Stimulated activated CD4-positive, alpha-beta T cell treated with anti-CD3 and anti-CD28 coated beads, Interleukin-12 subunit alpha, Interleukin-12 subunit beta, amount 100 ng/mL, for 4 hours (primary cell): Measurements from ENCODE around the gene TMED10.
"Not testable (repeated sequence)": the region's sequence is repeated elsewhere in the genome, so short reads cannot be mapped to it uniquely, and the experiment has no call there.

Experiments used
- DNase-seq: peaks from one replicate; pipeline ENCODE4 v3.0.0-alpha.2; 2020

Gene TMED10

GRCh38 chr14:75188520-75189268 is 12.3 kb upstream of the TMED10 start:
- DNase-seq, result no peak

DNA sequence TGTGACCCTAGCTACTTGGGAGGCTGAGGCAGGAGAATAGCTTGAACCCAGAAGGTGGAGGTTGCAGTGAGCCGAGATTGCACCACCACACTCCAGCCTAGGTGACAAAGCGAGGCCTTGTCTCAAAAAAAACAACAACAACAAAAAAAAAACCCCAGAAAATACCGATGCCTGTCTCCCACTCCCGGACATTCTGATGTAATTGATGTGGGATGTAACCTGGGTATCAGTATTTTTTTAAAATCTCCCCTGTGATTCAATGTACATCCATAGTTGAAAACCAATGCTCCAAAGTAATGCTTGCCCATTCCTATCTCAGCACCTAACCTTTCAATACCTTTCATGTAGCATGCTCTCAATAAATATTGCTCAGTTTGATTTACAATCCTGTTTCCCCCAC is 11.7 kb upstream of the TMED10 start:
- DNase-seq, result no peak

DNA sequence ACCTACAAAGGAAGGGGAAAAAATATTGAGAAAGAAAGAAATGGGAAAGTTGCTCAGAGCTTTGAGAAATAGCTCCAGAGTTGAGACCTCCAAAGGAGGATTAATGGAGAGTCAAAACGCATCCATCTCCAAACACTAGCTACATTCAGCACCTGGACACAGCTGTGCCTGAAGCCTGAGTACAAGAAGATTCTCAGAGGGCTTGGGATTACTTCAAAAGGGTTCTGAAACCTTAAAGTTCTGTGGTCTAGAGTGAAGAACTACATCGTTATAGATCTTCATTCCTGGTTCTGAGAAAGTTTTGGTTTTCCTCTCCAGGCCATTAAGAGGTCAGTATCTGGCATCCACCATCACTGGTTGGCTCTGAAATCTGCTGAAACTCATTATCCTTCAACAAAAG is 10.5 kb upstream of the TMED10 start:
- no peak for DNase-seq

- no peak for DNase-seq
These were observed 9.0 kb upstream of the TMED10 start for GRCh38 chr14:75185251-75186040.

DNA sequence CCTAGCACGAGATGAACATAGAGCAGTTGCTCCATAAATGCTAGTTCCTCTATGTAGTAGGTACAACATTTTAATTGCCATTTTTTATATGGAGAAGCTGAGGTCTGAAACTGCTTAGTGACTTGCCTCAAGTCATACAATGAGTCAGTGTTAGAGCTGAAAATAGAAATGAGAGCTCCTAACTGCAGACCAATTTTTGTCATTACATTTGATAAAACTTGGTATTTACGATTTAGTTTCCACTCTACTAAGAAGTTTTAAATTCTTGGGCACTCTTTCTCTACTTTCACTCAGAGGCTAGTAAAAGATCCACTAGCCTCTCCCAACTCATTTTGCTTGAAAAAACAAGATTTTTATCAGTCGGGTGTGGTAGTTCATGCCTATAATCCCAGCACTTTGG is 8.1 kb upstream of the TMED10 start:
- no peak for DNase-seq

DNA sequence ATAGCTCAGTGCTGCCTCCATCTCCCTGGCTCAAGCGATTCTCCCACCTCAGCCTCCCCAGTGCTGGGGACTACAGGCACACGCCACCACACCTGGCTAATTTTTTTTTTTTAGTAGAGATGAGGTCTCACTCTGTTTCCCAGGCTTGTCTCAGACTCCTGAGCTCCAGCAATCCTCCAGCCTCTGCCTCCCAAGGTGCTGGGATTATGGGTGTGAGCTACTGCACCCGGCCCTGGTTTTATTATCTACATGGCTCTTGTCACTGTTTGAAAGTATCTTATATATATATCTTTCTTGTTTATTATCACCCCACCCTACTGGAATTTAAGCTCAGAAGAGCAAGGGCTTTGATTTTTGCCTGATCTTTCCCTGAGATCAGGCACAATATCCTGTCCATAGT is 7.6 kb upstream of the TMED10 start:
- no peak for DNase-seq

GRCh38 chr14:75183225-75183624 is 6.8 kb upstream of the TMED10 start:
- no peak for DNase-seq

DNA sequence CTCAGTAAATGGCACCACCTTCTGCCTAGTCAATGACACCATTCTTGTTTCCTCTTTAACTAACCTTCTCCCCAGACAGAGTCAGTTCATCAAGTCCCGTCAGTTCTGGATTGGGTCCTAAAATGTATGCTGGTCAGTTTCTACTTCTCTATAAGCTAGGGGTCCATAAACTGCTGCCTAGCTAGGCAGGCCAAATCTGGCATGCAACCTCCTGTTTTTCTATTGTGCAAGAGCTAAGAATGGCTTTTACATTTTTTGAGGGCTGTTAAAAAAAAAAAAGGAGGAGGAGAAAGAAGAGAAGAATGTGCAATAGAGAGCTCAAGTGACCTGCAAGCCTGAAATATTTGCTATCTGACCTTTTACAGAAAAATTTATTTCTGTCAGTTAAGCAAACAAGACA is 6.4 kb upstream of the TMED10 start:
- no peak for DNase-seq

GRCh38 chr14:75182163-75182562 is 5.8 kb upstream of the TMED10 start:
- not testable (repeated sequence) for DNase-seq

GRCh38 chr14:75181293-75182062 is 5.1 kb upstream of the TMED10 start:
- DNase-seq, result no peak

DNA sequence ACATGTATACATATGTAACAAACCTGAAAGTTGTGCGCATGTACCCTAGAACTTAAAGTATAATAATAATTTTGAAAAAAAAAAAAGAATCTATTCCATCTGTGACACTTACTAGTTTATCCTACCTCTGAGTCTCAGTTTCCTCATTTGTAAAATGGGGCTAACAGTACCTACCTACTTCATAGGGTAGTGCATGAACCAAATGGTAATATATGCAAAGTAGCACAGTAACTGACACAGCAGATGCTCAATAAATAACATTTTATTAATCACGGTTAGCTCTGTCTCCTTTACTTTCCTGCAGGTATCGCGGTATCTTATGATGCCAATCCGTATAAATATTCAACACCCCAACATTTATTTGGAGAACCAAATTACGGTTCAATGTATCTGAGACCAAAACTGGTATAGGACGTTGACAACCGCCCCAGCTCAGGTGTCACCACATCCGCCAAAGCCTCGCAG is 703 bp downstream of the TMED10 start:
- no peak for DNase-seq

DNA sequence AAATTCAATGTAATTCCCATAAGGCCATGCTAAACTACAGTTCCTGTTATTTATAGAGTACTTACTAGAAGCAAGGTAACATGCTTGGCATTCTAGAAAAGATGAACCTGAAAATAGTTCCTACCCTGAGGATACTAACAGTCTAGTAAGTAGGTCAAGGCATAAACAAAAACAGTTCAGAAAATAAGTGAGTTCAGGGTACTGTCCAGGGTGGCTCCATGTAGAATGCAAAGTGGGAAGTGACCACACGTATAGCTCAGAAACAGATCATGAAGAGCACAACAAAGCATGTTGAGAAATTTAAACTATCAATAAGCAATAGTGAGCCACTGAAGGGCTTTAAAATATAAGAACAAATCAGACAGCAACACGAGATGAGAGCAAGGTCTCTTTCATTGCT is 2.3 kb downstream of the TMED10 start:
- DNase-seq, result no peak

DNA sequence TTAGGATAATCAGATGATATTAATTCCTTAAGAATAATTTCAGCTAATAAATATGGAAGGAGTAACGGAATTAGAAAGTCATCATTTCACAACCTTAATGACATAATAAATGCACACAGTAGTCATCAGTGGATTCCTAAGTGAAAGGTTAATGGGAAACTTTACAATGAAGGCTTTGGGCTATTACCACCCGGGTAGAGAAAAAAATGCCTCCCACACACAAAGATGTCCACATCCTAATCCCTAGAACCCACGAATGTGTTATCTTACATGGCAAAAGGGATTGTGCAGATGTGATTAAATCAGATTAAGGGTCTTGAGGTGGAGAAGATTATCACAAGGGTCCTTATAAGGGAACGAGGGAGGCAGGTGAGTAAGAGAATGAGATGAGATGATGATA is 5.6 kb downstream of the TMED10 start:
- DNase-seq, result no peak

- no peak for DNase-seq
These were observed 7.7 kb downstream of the TMED10 start for GRCh38 chr14:75168586-75169335.

DNA sequence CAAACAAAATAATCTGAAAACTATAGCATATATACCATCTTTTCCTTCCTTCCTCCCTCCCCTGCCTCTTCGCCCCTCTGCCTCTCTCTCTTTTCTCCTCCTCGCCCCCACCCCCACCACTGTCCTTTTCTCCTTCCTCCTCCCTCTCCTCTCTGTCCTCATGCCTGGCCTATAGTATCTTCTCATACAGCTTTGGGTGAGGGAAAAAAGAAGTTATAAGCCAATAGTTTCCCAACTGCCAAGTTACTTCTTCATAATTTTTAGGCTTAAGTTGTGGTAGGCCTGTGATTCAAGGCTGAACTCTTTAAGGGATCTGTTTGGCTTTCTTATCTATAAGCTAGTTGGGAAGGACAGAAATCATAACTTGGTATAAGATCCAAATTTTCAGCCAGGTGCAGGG is 9.1 kb downstream of the TMED10 start:
- no peak for DNase-seq

DNA sequence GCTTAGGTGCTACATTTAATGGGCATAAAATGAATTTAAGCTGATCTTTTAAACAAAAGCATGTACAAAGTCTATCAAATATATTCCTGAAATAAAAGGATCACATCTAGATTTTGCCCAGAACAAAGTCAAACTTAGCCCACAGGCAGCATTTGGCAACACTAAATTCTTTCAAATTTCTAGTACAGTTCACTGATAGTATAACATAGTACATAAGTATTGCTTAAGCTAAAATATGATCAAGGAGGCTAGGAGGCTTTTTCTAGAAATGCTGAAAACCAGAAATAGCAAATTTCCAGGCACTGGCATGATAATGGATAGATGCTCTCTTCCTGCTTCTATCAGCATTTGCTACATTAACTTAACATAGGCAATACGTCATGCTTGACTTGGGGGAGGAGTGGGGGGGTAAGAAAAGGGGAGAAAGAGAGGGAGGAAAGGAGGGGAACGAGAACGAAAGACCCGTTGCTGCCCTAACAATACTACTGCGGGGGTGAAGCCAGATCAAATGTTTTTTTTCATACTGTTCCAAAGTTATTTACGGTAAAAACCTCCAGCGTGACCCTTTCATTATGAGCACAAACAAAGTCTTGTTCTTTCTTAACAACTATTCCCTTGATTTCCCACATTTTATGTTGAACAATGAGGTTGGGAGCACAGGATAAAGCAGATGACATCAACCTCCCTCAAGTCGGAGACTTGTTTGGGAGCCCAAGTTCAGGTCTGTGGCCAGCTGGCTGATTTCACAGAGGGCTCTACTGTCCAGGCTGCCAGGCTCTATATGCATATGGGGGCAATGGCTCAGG is 10.6 kb downstream of the TMED10 start:
- no peak for DNase-seq

DNA sequence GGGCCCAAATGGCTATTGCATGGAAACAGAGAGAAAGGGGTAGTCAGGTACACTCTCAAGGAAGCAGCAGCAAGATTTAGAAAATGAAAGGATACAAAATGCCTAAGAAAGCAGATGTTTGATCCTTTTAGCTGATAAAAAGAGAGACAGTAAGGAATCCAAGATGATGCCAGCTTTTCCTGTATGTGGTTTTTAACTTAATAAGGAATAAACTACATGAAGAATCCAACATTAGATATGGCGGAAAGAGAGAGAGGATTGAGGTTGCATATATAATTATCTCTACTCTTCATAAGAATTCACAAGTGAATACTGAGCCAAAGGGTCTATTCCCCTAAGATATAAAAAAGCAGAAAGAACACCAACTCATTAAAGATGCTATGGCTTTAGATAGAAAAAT is 11.6 kb downstream of the TMED10 start:
- no peak for DNase-seq

- DNase-seq, result no peak
These were observed 12.7 kb downstream of the TMED10 start for GRCh38 chr14:75163677-75164076.

DNA sequence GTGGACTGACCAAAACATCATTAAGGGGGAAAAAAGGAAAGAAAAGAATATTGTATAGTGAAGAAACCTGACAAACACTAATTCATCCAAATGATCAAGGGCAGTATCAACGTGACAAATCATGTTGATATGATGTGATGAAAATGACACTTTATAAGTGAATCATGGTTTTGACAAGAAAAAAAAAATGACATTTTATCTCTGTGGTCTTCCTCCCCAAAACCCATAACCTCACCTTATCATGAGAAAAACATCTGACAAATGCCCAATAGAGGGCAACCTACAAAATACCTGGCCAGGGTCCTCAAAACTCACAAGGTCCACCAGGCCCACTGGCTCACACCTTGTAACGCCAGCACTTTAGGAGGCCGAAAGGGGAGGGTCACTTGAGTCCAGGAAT is 13.8 kb downstream of the TMED10 start:
- DNase-seq, result no peak

GRCh38 chr14:75158843-75159614 is 17.4 kb downstream of the TMED10 start:
- DNase-seq, result no peak

- no peak for DNase-seq
These were observed 19.5 kb downstream of the TMED10 start for GRCh38 chr14:75156901-75157300.
